CD14-positive monocyte (primary cell): ENCODE measurements around the gene TBC1D19. TPM values are rescaled to one million over a fixed set of nuclear protein-coding genes. Genes with fewer than 3 reads are reported as not detected.

Experiments
- DNase-seq, 3 donors: peaks; one replicate each; pipeline ENCODE4 v3.0.0-alpha.2; 2011 to 2022
- H2AFZ ChIP-seq: 2 replicates; pipeline ENCODE4 v1.6.0; 2012; ENCODE audit warnings: mild to moderate bottlenecking, low read depth, low read length, inconsistent platforms; ENCODE audit not compliant: insufficient read depth, poor library complexity, severe bottlenecking
- H3K27ac ChIP-seq, 2 donors: 1 replicate in 1 of 2; 2 replicates in 1 of 2; pipeline ENCODE4 v1.5.1; 2012 to 2013; ENCODE audit warnings: low read length in 2 of 2, control low read depth in 1 of 2, inconsistent platforms in 1 of 2, low read depth in 1 of 2, mild to moderate bottlenecking in 1 of 2
- H3K27me3 ChIP-seq, 2 donors: one replicate each; pipeline versions ENCODE4 v1.6.0 to v1.6.1; 2011 to 2013; ENCODE audit warnings: low read length in 2 of 2; ENCODE audit not compliant: control insufficient read depth in 2 of 2, insufficient read depth in 2 of 2
- H3K36me3 ChIP-seq, 2 donors: replicated peaks in 1 of 2; 1 replicate in 1 of 2; 2 replicates in 1 of 2; pipeline versions ENCODE4 v1.5.1 to v1.6.1; 2012 to 2013; ENCODE audit warnings: low read length in 2 of 2, control low read depth in 1 of 2, inconsistent platforms in 1 of 2, mild to moderate bottlenecking in 1 of 2; ENCODE audit not compliant: insufficient read depth in 2 of 2, control insufficient read depth in 1 of 2
- H3K4me1 ChIP-seq, 2 donors: 1 replicate in 1 of 2; 2 replicates in 1 of 2; pipeline versions ENCODE4 v1.5.1 to v1.6.1; 2012 to 2013; ENCODE audit warnings: low read length in 2 of 2, control low read depth in 1 of 2, inconsistent platforms in 1 of 2, mild to moderate bottlenecking in 1 of 2, moderate library complexity in 1 of 2; ENCODE audit not compliant: insufficient read depth in 2 of 2, control insufficient read depth in 1 of 2
- H3K4me2 ChIP-seq: replicated peaks from 2 replicates; pipeline ENCODE3; 2012; ENCODE audit warnings: low read length, moderate library complexity, mild to moderate bottlenecking; ENCODE audit not compliant: poor library complexity, severe bottlenecking; ENCODE audit errors: extremely low read depth
- H3K4me3 ChIP-seq, 3 experiments: fragments of 200-600 bp in 1 of 3; sonication (generic) in 1 of 3; replicated peaks in 1 of 3; 1 replicate in 2 of 3; 2 replicates in 1 of 3; pipeline ENCODE4 v1.5.1; 2011 to 2013; ENCODE audit warnings: low read length in 3 of 3, mild to moderate bottlenecking in 3 of 3, control low read depth in 2 of 3, low read depth in 2 of 3, inconsistent platforms in 1 of 3, moderate library complexity in 1 of 3
- H3K79me2 ChIP-seq: 2 replicates; pipeline ENCODE4 v1.6.0; 2012; ENCODE audit warnings: mild to moderate bottlenecking, control low read depth, inconsistent platforms, low read length, moderate library complexity; ENCODE audit not compliant: insufficient read depth
- H3K9ac ChIP-seq: 2 replicates; pipeline ENCODE4 v1.6.0; 2017; ENCODE audit warnings: low read length, mild to moderate bottlenecking; ENCODE audit not compliant: insufficient read depth, poor library complexity, severe bottlenecking
- H3K9me3 ChIP-seq, 2 donors: replicated peaks in 1 of 2; 1 replicate in 1 of 2; 2 replicates in 1 of 2; pipeline versions ENCODE4 v1.5.1 to v1.6.1; 2012 to 2013; ENCODE audit warnings: low read length in 2 of 2, control low read depth in 1 of 2; ENCODE audit not compliant: control insufficient read depth in 1 of 2, insufficient read depth in 1 of 2
- H4K20me1 ChIP-seq: 2 replicates; pipeline ENCODE4 v1.6.0; 2012; ENCODE audit warnings: mild to moderate bottlenecking, low read length, control low read depth, moderate library complexity; ENCODE audit not compliant: insufficient read depth
- H3K27ac Mint-ChIP-seq, 7 donors: one replicate each; pipeline ENCODE4 v1.8.0; 2020; ENCODE audit warnings: mild to moderate bottlenecking in 7 of 7, mixed read lengths in 7 of 7, moderate library complexity in 6 of 7, inconsistent platforms in 2 of 7
- H3K27me3 Mint-ChIP-seq, 3 donors: one replicate each; pipeline ENCODE4 v1.8.0; 2021 to 2022; ENCODE audit warnings: low read depth in 3 of 3, mild to moderate bottlenecking in 3 of 3, mixed read lengths in 3 of 3, moderate library complexity in 3 of 3, inconsistent platforms in 1 of 3
- H3K36me3 Mint-ChIP-seq, 2 donors: one replicate each; pipeline ENCODE4 v1.8.0; 2020; ENCODE audit warnings: mixed read lengths in 2 of 2, inconsistent platforms in 1 of 2, mild to moderate bottlenecking in 1 of 2
- H3K4me1 Mint-ChIP-seq: one replicate; pipeline ENCODE4 v1.8.0; 2020; ENCODE audit warnings: mild to moderate bottlenecking, mixed read lengths
- H3K4me3 Mint-ChIP-seq, 2 donors: one replicate each; pipeline ENCODE4 v1.8.0; 2020; ENCODE audit warnings: mild to moderate bottlenecking in 2 of 2, mixed read lengths in 2 of 2, moderate library complexity in 1 of 2
- H3K9me3 Mint-ChIP-seq, 7 donors: one replicate each; pipeline ENCODE4 v1.8.0; 2020 to 2022; ENCODE audit warnings: mixed read lengths in 7 of 7, mild to moderate bottlenecking in 6 of 7, moderate library complexity in 6 of 7, inconsistent platforms in 2 of 7
- WGBS: methylation state at CpG from one replicate; pipeline ENCODE4 v1.1.5; 2013; ENCODE audit warnings: missing lambda C conversion rate; ENCODE audit not compliant: insufficient coverage; 5-methylcytosine and 5-hydroxymethylcytosine counted together
- intact Hi-C, 2 donors: fragments of 100-400 bp; cut with micrococcal nuclease; formaldehyde crosslinking; loops; one replicate each; pipeline versions ENCODE4 v1.15.0 to v1.15.1; 2023
- polyA plus RNA-seq, 3 donors: library from polyadenylated mRNA; depleted of rRNA in 1 of 3; unstranded in 2 of 3; stranded (reverse) in 1 of 3; fragments of 300-500 nt in 2 of 3; fragments of >200 nt in 1 of 3; fragmentation: Illumina TruSeq in 2 of 3; gene quantifications; 1 replicate in 2 of 3; 2 replicates in 1 of 3; pipeline ENCODE4 v1.2.3, GENCODE V29; 2012 to 2021
- TF ChIP-seq, protein P1 (sequence below): fragments of 200-600 bp; IDR thresholded peaks from one replicate; pipeline ENCODE4 v1.8.0; 2022; ENCODE audit warnings: antibody characterized with exemption, mild to moderate bottlenecking

Gene TBC1D19
- polyA plus RNA-seq, 3 donors: 0.19 to 0.84 (median 0.33) TPM

DNA sequence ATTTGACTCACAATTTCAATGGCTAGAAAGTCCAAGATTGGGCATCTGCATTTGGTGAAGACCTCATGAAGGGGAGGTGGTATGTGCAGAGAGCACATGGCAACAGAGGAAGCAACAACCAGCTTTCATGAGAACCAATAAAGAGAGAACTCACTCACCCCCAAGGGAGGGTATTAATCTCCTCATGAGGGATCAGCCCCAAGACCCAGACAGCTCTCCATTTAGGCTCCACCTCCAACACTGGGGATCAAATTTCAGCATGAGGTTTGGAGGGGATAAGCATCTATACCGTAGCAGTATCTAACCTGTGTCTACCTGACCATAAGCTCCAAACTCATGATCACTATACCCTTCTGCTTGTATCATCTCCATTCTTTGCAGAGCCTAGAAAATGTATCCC, 9.3 kb upstream of the TBC1D19 start:
- Histone ChIP-seq H4K20me1 (no peaks in the 10 kb centered on the region), H3K36me3 (no peaks in the 10 kb centered on the region), H3K9ac (no peak overlapping the region), H3K4me3 (no peak overlapping the region), H3K4me1 (no peaks in the 10 kb centered on the region), H2AFZ (no peak overlapping the region), H3K79me2 (no peaks in the 10 kb centered on the region), H3K9me3 (no peaks in the 10 kb centered on the region), H3K27ac (no peak overlapping the region), H3K27me3 (no peaks in the 10 kb centered on the region), H3K4me2 (no peak overlapping the region)
- H3K4me1 Mint-ChIP-seq: no peaks in the 10 kb centered on the region
- H3K9me3 Mint-ChIP-seq: no peaks in the 10 kb centered on the region
- H3K36me3 Mint-ChIP-seq: no peaks in the 10 kb centered on the region
- TF ChIP-seq, protein P1, sequence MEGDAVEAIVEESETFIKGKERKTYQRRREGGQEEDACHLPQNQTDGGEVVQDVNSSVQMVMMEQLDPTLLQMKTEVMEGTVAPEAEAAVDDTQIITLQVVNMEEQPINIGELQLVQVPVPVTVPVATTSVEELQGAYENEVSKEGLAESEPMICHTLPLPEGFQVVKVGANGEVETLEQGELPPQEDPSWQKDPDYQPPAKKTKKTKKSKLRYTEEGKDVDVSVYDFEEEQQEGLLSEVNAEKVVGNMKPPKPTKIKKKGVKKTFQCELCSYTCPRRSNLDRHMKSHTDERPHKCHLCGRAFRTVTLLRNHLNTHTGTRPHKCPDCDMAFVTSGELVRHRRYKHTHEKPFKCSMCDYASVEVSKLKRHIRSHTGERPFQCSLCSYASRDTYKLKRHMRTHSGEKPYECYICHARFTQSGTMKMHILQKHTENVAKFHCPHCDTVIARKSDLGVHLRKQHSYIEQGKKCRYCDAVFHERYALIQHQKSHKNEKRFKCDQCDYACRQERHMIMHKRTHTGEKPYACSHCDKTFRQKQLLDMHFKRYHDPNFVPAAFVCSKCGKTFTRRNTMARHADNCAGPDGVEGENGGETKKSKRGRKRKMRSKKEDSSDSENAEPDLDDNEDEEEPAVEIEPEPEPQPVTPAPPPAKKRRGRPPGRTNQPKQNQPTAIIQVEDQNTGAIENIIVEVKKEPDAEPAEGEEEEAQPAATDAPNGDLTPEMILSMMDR: no peak
- no CpG with 5 or more reads among the region's 1 CpG for WGBS
- intact Hi-C loops: no loop called here
- no peak overlapping the region for H3K4me3 Mint-ChIP-seq
- H3K27me3 Mint-ChIP-seq: peaks cover 2 to 7% (median 3%) of the 10 kb centered on the region in 3 donors
- DNase-seq: no peak
- H3K27ac Mint-ChIP-seq: no peak overlapping the region

- H3K27me3 Mint-ChIP-seq: peaks cover 2 to 6% (median 3%) of the 10 kb centered on the region in 3 donors
- H3K36me3 Mint-ChIP-seq: no peaks in the 10 kb centered on the region
- WGBS: 96% methylated on average over 3 of the region's 7 CpGs
- no peak overlapping the region for H2AFZ ChIP-seq
- H3K9me3 ChIP-seq: no peaks in the 10 kb centered on the region
- H3K9me3 Mint-ChIP-seq: no peaks in the 10 kb centered on the region
- no peaks in the 10 kb centered on the region for H3K27me3 ChIP-seq
- H3K4me1 Mint-ChIP-seq: no peaks in the 10 kb centered on the region
- H4K20me1 ChIP-seq: no peaks in the 10 kb centered on the region
- H3K9ac ChIP-seq: no peak overlapping the region
- no peak overlapping the region for H3K27ac ChIP-seq
- intact Hi-C loops: no loop called here
- H3K4me2 ChIP-seq: no peak overlapping the region
- H3K79me2 ChIP-seq: no peaks in the 10 kb centered on the region
- no peak for DNase-seq
- TF ChIP-seq, protein P1: no peak
- no peaks in the 10 kb centered on the region for H3K36me3 ChIP-seq
- H3K4me3 ChIP-seq: no peak overlapping the region
- H3K4me1 ChIP-seq: no peaks in the 10 kb centered on the region
- no peak overlapping the region for H3K27ac Mint-ChIP-seq
- H3K4me3 Mint-ChIP-seq: no peak overlapping the region
Observed at GRCh38 chr4:26576231-26576739, 7.6 kb upstream of the TBC1D19 start.
